Activated gamma-delta T cell treated with anti-CD3 and anti-CD28 coated beads, Interleukin-2, amount 50 U/mL, for 16 hours (primary cell): ENCODE measurements around the gene RPRD1A.
A peak's percentile ranks its signal among the peaks of the same experiment; 100 is the strongest.
"Not testable (repeated sequence)": the region's sequence is repeated elsewhere in the genome, so short reads cannot be mapped to it uniquely, and the experiment has no call there.

ENCODE experiments used
- DNase-seq: peaks from one replicate; pipeline ENCODE4 v3.0.0-alpha.2; 2020; ENCODE audit warnings: low read depth

The RPRD1A gene, protein sequence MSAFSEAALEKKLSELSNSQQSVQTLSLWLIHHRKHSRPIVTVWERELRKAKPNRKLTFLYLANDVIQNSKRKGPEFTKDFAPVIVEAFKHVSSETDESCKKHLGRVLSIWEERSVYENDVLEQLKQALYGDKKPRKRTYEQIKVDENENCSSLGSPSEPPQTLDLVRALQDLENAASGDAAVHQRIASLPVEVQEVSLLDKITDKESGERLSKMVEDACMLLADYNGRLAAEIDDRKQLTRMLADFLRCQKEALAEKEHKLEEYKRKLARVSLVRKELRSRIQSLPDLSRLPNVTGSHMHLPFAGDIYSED

DNA sequence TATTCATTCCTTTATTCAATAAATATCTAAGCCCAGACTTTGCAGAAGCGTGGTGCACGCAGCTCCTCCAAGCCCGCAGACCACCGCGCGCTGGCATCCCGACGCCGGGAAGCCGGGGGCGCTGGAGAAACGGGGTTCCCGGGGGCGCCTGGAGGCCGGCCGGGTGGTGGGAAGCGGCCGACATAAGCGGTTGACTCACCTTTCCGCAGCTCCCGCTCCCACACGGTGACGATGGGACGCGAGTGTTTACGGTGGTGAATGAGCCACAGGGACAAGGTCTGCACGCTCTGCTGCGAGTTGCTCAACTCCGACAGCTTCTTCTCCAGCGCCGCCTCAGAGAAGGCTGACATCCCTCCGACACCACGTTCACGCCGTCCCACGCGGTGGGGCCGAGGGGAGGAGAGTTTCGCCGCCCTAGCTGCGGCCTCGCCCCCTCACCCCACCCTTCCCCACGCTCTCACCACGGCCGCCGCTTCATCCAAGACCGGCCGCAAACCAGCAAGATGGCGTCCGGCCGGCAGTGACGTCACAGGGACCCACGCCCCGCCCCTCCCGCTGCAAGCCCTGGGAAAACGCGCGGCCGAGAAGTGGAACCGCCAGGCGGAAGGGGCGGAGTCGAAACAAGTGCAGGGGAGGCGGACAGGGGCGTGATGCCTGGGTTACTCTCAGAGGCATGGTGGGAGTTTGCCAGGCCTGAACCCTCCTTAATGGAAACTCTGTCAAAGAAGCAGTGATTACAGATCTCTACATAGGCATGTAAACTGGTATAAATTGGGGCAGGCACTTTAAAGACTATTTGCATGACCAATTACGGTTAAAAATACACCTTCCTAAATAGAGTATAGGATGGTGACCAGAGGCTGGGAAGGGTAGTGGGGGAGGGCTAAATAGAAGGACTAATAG is at the start of gene RPRD1A:
RPRD1A (minus strand) TSS at position 505 of the 903 bp plus-strand sequence; CDS start at position 350, 155 bp downstream.
- DNase-seq = peak; percentile 97

DNA sequence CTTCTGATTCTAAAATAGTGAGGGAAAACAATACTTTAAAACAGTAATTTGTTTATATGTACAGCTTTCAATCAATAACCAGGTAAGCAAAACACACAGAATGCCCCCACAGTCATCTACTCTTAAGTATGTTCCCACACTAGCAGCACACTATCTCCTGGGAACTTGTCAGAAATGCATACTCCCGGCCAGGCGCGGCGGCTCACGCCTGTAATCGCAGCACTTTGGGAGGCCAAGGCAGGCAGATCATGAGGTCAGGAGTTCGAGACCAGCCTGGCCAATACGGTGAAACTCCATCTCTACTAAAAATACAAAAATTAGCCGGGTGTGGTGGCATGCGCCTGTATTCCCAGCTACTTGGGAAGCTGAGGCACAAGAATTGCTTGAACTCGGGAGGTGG is 49.4 kb upstream of the RPRD1A start:
- not testable (repeated sequence) for DNase-seq

DNA sequence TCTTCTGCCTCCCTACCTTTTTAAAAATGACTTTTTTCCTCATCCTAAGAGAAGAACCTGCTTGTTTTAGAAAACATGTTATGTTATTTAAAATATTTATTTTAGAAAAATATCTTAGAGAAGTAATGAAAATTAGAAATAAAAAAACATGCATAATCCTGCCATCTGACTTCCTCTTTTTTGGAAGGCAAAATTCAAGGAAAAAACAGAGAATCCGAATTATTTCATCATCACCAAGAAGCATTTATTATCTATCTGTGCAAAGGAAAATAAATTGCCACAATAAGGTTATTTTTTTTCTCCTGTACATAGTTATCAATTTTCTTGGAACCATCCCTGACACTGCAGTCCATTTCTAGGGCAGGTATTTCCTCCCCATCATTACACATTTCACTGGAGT is 47.4 kb upstream of the RPRD1A start:
- DNase-seq = no peak

DNA sequence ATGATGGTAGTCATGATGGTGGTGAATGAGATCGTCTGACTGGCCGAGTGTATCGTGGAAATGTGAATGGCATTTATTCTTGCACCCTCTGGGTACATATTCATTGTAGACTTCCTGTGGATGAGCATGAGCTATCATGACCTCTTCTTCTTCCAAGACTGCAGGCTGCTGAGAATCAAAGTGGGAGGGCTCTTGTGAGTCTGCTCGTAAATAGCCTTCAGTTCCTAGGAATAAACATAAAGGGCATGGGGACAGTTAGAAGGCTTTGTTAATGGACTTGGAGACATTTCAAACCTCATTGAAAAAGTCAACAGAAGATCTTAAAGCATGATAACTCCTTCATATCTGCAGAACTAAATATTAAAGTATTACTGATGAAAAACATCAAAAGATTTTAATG is 46.9 kb upstream of the RPRD1A start:
- DNase-seq = no peak

DNA sequence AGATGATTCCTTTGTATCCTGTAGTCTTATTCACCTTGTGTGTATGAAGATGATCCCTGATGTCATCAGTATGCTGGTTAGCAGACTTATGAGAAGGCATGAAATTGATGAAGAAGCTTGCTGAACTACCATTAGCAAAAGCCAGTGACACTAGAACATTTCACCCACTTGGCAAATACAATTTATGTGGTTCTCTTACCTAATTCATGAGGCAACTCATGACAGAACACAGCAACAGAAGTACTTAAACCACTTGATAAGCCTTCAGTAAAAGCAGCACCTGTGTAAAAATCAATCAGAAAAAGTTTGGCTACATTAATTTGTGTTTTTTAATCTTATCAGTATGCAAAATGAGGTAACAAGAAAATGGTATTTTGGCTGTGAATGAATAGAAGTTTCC is 44.9 kb upstream of the RPRD1A start:
- DNase-seq = no peak

DNA sequence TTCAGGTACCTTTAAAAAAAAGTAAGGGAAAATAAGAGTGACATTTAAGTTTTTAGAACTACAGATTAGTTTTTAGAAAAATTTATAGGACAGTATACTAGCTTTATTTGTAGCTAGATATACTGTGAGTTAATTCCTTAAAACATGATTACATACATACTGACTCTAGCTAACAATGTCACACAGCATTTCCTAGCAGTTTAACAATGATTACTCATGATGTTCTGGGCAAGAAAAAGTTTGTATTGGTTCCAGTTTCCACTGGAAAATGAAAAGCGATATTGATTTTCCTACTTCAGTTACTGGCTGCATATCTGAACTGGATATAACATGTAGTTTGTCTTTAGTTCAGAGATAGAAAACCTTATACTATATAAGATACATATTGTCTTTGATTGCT is 42.4 kb upstream of the RPRD1A start:
- no peak for DNase-seq

DNA sequence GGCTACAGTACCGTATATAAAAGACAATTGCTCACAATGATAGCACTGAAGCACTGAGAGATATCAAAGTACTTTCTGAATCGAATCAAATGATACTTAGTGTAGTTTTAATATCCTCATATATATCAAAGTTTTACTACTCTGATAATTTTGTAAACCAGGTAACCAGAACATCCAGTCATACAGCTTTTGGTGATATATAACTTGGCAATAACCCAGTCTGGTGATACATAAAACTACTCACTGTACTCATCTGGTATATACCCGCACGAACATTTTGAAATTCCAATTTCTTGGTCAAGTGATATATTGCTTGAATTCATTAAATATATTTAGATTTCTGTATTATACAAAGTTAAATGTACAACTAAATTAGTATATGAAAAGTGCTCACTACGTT is 41.2 kb upstream of the RPRD1A start:
- no peak for DNase-seq

DNA sequence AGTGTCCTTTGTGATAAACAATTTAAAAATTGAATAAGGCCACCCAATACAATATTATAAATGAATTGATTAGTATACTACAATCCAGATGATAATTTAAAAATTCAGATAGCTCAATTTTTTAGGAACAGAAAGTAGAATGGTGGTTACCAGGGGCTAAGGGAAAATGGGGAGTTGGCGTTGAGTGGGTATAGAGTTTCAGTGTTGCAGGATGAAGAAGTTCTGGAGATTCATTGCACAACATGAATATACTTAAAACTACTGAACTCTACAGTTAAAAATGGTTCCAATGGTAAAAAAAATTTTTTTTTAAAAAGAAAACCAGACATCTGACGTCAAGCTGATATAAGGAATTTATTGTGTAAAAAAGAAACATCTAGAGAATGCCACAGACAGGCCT is 40.8 kb upstream of the RPRD1A start:
- no peak for DNase-seq

DNA sequence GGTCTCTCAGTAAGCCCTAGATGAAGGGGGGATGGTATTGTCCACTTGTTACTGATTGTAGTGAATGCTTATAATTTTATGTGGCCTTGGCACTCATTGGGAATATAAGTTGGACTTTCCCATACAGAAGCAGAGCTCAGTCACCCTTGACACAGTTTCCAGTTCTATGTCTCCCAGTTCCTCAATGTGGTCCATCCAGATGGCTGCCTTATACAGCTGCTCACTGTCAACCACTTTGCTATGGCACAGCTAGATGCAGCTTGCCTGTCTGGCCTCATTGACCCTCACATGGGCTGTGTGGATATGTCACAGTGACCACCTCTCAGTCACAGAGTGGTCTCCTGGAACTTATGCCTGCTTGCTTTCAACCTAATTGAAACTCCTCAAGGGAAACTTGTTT is 40.1 kb upstream of the RPRD1A start:
- DNase-seq = no peak

DNA sequence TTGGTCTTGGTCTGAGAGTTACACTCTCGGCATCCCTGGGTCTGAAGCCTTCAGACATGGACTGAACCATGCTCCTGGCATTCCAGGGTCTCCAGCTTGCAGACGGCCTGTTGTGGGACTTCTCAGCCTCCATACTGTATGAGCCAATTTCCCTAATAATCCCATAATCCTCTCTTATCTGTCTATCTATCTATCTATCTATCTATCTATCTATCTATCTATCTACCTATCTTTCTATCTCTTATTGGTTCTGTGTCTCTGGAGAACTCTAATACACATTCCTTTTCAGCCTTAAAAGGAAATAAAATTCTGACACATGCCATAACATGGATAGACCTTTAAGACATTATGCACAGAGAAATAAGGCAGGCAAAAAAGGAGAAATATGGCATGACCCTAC is 37.4 kb upstream of the RPRD1A start:
- DNase-seq = no peak

DNA sequence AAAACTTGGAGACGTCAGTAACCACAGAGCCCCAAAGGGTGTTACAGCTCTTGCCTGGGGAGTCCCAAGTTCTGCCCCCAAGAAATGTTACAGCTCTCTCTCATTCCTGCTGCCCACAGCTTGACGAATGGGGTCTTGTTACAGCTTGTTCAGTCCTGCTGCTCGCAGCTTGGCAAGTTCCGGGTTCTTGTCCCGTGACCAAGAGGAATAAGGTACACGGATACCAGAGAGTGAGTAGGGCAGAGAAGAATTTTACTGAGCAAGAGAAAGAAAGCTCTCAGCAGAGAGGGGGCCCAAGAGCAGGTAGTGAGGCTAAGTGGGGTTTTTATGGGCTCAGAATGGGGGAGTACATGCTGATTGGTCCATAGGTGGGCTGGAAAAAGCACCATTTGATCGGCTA is 34.6 kb upstream of the RPRD1A start:
- no peak for DNase-seq

DNA sequence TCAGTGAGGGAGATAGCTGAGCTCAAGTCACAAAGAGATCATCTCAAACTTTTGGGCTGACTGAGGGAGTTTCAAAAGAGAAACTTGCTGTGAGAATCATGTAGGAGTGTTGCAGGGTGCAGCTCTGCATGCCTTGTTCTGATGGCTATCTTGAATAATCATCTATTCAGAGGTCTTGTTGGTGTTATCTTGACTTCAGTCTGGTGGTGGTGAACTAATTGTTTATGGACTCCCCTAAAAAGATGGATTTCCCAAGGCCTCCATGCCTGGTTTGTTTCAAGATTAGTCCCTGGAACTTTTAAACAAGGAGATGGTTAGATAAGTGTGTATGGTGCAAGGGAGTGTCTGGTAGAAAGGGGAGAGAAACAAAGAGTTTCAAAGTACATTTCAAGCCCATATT is 32.0 kb upstream of the RPRD1A start:
- no peak for DNase-seq

DNA sequence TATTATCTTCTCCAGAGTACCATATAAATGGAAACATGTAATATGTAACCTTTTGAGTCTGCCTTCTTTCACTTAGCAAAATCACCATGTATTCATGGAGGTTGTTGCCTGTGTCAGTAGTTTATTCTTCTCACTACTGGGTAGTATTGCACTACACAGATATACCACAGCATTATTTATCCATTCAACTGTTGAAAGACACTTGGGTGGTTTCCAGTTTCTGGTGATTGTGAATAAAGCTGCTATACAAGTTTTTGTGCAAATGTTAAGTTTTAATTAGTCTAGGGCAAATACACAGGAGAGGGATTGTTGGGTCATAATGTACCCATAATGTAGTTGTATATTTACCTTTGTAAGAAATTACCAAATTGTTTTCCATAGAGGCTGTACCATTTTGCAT is 29.6 kb upstream of the RPRD1A start:
- no peak for DNase-seq

DNA sequence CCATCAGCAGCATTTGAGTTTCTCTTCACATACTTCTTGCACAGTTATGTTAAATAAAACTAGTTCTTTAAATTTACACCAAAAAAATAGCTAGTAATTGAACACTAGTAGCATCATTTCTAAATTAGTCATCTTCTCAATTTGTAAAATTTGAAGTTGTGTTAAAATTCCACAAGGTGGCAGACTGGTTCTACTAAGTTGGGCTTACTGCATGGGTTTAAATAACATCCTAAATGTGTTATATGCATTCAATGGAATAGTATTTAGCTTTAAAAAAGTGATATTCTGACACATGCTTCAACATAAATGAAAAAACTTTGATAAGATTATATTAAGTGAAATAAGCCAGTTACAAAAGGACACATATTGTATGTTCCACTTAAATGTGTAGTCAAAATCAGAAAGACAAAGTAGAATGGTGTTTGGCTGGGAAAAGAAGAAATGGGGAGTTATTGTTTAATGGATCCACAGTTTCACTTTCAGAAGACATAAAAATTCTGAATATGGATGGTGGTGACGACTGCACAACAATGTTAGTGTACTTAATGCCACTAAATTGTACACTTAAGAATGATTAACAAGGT is 28.7 kb upstream of the RPRD1A start:
- DNase-seq = no peak

DNA sequence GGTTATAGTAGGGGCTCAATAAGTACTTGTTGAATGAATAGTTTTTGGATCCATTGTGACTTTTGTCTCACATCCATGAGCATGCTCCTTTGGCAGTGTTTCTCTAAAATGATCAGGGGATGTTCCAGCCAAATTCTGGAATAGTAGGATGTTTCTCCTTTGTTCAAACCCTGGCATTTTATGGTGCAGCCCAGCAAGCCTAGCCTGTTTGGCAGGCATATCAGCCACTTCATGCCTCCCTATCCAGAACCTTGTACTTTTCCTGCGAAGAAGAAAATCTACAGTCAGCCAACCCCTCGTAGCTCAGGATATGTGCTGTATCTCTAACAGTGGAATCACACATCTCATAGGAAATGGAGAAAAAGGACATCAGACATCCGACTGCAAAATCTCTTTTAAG is 27.1 kb upstream of the RPRD1A start:
- no peak for DNase-seq

DNA sequence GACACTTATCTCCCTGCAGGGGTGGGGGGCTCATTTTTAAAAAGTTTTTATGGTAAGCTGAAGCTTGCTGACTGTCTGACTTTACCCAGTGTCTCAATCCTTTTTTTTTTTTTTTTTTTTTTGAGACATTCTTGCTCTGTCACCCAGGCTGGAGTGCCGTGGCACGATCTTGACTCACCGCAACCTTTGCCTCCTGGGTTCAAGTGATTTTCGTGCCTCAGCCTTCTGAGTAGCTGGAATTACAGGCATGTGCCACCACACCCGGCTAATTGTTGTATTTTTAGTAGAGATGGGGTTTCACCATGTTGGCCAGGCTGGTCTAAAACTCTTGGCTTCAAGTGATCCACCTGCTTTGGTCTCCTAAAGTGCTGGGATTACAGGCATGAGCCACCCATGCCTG is 24.8 kb upstream of the RPRD1A start:
- DNase-seq = not testable (repeated sequence)

DNA sequence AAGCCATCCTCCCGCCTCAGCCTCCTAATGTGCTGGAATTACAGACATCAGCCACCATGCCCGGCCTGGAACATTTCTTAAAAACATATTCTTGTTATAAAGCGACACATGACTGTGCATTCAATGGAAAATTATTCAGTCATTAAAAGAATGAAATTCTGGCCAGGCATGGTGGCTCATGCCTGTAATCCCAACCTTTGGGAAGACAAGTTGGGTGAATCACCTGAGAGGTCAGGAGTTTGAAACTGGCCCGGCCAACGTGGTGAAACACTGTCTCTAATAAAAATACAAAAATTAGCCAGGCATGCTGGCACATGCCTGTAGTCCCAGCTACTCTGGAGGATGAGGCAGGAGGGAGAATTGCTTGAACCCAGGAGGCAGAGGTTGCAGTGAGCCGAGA is 21.6 kb upstream of the RPRD1A start:
- DNase-seq = no peak

DNA sequence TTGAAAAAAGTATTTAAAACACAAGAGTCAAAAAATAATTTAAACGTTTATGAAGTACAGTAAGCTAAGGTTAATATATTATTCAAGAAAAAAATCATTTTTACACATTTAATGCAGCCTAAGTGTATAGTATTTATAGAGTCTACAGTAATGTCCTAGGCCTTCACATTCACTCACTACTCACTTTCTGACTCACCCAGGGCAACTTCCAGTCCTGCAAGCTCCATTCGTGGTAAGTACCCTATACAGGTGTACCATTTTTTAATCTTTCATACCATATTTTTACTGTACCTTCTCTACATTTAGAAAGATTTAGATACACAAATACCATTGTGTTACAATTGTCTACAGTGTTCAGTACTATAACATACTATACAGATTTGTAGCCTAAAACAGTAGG is 20.9 kb upstream of the RPRD1A start:
- no peak for DNase-seq

DNA sequence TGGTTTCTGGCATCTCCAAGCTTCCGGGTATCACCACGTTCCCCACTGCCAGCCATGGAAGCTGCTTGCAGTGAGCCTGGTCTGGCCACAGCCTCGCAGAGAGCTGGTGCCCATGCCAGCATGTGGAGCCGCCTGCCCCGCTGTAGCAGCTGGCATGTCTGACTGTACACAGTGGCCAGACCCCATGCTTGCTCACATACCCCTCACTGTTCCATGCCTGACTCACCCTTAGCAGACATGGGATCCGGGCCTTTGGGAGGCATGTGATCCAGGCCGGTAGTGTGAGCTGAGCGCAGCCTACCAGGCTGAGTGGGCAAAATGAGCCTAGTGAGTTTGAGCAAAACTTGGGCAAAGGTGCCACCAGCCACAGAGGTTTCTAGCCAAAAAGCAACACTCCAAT is 18.8 kb upstream of the RPRD1A start:
- no peak for DNase-seq

DNA sequence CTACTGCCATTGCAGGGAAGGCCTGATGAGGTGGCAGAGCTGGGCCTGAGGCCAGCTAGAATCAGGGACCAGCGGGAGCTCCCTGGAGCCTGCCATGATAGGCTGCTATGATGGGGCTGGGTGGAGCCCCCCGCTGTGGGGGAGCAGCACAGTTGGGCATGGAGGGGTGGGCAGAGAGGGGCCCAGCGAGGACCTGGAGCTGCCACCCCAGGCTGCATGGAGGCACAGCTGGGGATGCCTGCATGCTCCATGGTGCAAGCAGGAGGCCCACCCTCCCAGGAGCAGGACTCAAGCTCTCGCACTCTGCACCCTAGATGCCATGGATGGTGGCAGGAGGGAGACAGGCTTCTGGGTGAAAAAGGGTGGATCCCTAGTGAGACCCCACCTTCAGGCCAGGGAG is 17.8 kb upstream of the RPRD1A start:
- DNase-seq = no peak

DNA sequence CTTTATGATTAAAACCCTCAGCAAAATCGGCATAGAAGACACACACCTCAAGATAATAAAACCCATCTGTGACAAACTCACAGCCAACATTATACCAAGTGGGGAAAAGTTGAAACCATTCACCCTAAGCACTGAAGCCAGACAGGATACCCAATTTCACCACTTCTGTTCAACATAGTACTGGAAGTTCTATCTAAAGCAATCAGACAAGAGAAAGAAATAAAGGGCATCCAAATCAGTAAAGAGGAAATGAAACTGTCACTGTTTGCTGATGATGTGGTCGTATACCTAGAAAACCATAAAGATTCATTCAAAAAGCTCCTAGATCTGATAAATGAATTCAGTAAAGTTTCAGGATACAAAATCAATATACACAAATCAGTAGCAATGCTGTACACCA is 16.4 kb upstream of the RPRD1A start:
- DNase-seq = no peak

DNA sequence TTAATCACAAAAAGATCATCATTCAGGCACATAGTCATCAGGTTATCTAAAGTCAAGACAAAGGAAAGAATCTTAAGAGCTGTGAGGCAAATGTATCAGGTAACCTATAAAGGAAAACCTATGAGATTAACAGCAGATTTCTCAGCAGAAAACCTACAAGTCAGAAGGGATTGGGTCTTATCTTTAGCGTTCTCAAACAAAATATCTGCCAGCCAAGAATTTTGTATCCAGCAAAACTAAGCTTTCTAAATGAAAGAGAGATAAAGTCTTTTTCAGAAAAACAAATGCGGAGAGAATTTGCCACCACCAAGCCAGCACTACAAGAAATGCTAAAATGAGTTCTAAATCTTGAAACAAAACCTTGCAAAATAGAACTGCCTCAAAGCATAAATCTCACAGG is 13.8 kb upstream of the RPRD1A start:
- not testable (repeated sequence) for DNase-seq
